IMR-90 (cell line): Measurements from ENCODE around the gene TAS2R42. TPM values are rescaled to one million over a fixed set of nuclear protein-coding genes. Genes with fewer than 3 reads are reported as not detected.

ENCODE experiments used
- ATAC-seq: fragments of 200-7000 bp; cut with Tn5 transposase; 2 replicates; pipeline ENCODE4 v1.9.1; 2020; ENCODE audit warnings: low read depth, mild to moderate bottlenecking, moderate library complexity
- BruUV-seq: library from RNA; stranded (reverse); fragments of 400-500 nt; replicated peaks from 2 replicates; lab custom pipeline; 2021; lab: Mats Ljungman, UMichigan
- CTCF ChIA-PET: fragments of 300-600 bp; formaldehyde crosslinking; extraction: SDS; loops from one replicate; lab custom pipeline; 2021; ENCODE audit warnings: antibody characterized with exemption; lab: Yijun Ruan, JAX
- POLR2A ChIA-PET: fragments of 300-600 bp; sonication (Branson Sonifier 250); formaldehyde crosslinking; loops from one replicate; lab custom pipeline; 2022; ENCODE audit warnings: antibody characterized with exemption; ENCODE audit not compliant: unreplicated experiment; lab: Charles Lee
- DNase-seq: peaks from one replicate; pipeline ENCODE4 v3.0.0; 2013
- H2AFZ ChIP-seq: replicated peaks from 2 replicates; pipeline ENCODE3; 2013; ENCODE audit warnings: low read length, mild to moderate bottlenecking; ENCODE audit not compliant: poor library complexity
- H2AK5ac ChIP-seq: 2 replicates; pipeline ENCODE4 v1.6.1; 2013; ENCODE audit warnings: low read depth, low read length, inconsistent platforms
- H2AK9ac ChIP-seq: replicated peaks from 2 replicates; pipeline ENCODE3; 2013; ENCODE audit warnings: mild to moderate bottlenecking, low read depth, low read length, moderate library complexity; ENCODE audit not compliant: poor library complexity
- H2BK120ac ChIP-seq: 2 replicates; pipeline ENCODE4 v1.6.1; 2013; ENCODE audit warnings: low read depth, low read length, inconsistent platforms
- H2BK15ac ChIP-seq: 3 replicates; pipeline ENCODE4 v1.6.1; 2013; ENCODE audit warnings: low read depth, low read length, inconsistent platforms
- H2BK20ac ChIP-seq: 2 replicates; pipeline ENCODE4 v1.6.1; 2013; ENCODE audit warnings: low read depth, mild to moderate bottlenecking, inconsistent platforms, low read length, moderate library complexity
- H2BK5ac ChIP-seq: 2 replicates; pipeline ENCODE4 v1.6.1; 2013; ENCODE audit warnings: mild to moderate bottlenecking, low read depth, low read length, inconsistent platforms; ENCODE audit not compliant: poor library complexity, severe bottlenecking
- H3K14ac ChIP-seq: replicated peaks from 2 replicates; pipeline ENCODE4 v1.6.1; 2013; ENCODE audit warnings: low read depth, low read length, inconsistent platforms
- H3K18ac ChIP-seq: 2 replicates; pipeline ENCODE4 v1.6.1; 2013; ENCODE audit warnings: low read depth, low read length, control low read depth
- H3K23ac ChIP-seq: 2 replicates; pipeline ENCODE4 v1.6.1; 2013; ENCODE audit warnings: low read depth, low read length, inconsistent platforms
- H3K27ac ChIP-seq: 2 replicates; pipeline ENCODE4 v1.5.1; 2013; ENCODE audit warnings: mild to moderate bottlenecking, control low read depth, low read length; ENCODE audit not compliant: insufficient read depth
- H3K27me3 ChIP-seq: 2 replicates; pipeline ENCODE4 v1.6.1; 2013; ENCODE audit warnings: low read length; ENCODE audit not compliant: control insufficient read depth, insufficient read depth
- H3K36me3 ChIP-seq: 2 replicates; pipeline ENCODE4 v1.6.1; 2013; ENCODE audit warnings: low read length, mixed read lengths; ENCODE audit not compliant: control insufficient read depth, insufficient read depth
- H3K4ac ChIP-seq: 2 replicates; pipeline ENCODE4 v1.6.1; 2013; ENCODE audit warnings: low read depth, low read length, inconsistent platforms
- H3K4me1 ChIP-seq: 2 replicates; pipeline ENCODE4 v1.6.1; 2013; ENCODE audit warnings: low read length, mixed read lengths; ENCODE audit not compliant: control insufficient read depth, insufficient read depth
- H3K4me2 ChIP-seq: 2 replicates; pipeline ENCODE4 v1.6.1; 2013; ENCODE audit warnings: low read depth, mild to moderate bottlenecking, control low read depth, low read length, moderate library complexity
- H3K4me3 ChIP-seq: 2 replicates; pipeline ENCODE4 v1.5.1; 2013; ENCODE audit warnings: low read depth, mild to moderate bottlenecking, control low read depth, low read length, moderate library complexity; ENCODE audit not compliant: insufficient read depth
- H3K56ac ChIP-seq: 2 replicates; pipeline ENCODE4 v1.6.1; 2013; ENCODE audit warnings: low read length, inconsistent platforms; ENCODE audit not compliant: insufficient read depth; ENCODE audit errors: extremely low read depth
- H3K79me1 ChIP-seq, 2 experiments: 2 replicates each; pipeline ENCODE4 v1.6.1; 2013; ENCODE audit warnings: low read length in 2 of 2, inconsistent platforms in 1 of 2, low read depth in 1 of 2
- H3K9ac ChIP-seq: 2 replicates; pipeline ENCODE4 v1.6.1; 2013; ENCODE audit warnings: low read depth, low read length, control low read depth
- H3K9me1 ChIP-seq: 2 replicates; pipeline ENCODE4 v1.6.1; 2013; ENCODE audit warnings: low read length, inconsistent platforms; ENCODE audit not compliant: insufficient read depth
- H3K9me3 ChIP-seq: 2 replicates; pipeline ENCODE4 v1.6.1; 2013; ENCODE audit warnings: low read length; ENCODE audit not compliant: control insufficient read depth, insufficient read depth
- H4K20me1 ChIP-seq: 2 replicates; pipeline ENCODE4 v1.6.1; 2013; ENCODE audit warnings: low read length, inconsistent platforms; ENCODE audit not compliant: insufficient read depth
- H4K5ac ChIP-seq: 2 replicates; pipeline ENCODE4 v1.6.1; 2013; ENCODE audit warnings: mild to moderate bottlenecking, low read depth, low read length, control low read depth
- H4K8ac ChIP-seq, 2 experiments: 2 replicates each; pipeline ENCODE4 v1.6.1; 2013; ENCODE audit warnings: low read depth in 2 of 2, low read length in 2 of 2, control low read depth in 1 of 2, inconsistent platforms in 1 of 2
- H4K91ac ChIP-seq: 2 replicates; pipeline ENCODE4 v1.6.1; 2013; ENCODE audit warnings: low read depth, low read length, inconsistent platforms; ENCODE audit not compliant: insufficient read depth
- BHLHE40 ChIP-seq: fragments of 150-350 bp; IDR thresholded peaks from 2 replicates; pipeline ENCODE4 v1.6.1; 2016; ENCODE audit warnings: mild to moderate bottlenecking, low read depth, low read length
- CEBPB ChIP-seq: IDR thresholded peaks from 2 replicates; pipeline ENCODE4 v1.6.1; 2012; ENCODE audit warnings: low read depth, low read length, improper control_type of control experiment
- CHD1 ChIP-seq: IDR thresholded peaks from 2 replicates; pipeline ENCODE4 v1.6.1; 2012; ENCODE audit warnings: low read depth, low read length, improper control_type of control experiment
- FOS ChIP-seq: fragments of 150-350 bp; IDR thresholded peaks from 2 replicates; pipeline ENCODE4 v1.6.1; 2016; ENCODE audit warnings: low read depth, low read length
- MAFK ChIP-seq: IDR thresholded peaks from 2 replicates; pipeline ENCODE4 v1.6.1; 2012; ENCODE audit warnings: low read depth, low read length, improper control_type of control experiment
- MAZ ChIP-seq: IDR thresholded peaks from 2 replicates; pipeline ENCODE4 v1.6.1; 2012; ENCODE audit warnings: low read depth, mild to moderate bottlenecking, low read length, improper control_type of control experiment, moderate library complexity, borderline replicate concordance
- MXI1 ChIP-seq: IDR thresholded peaks from 2 replicates; pipeline ENCODE4 v1.6.1; 2012; ENCODE audit warnings: low read depth, mild to moderate bottlenecking, low read length, moderate library complexity, borderline replicate concordance
- NFE2L2 ChIP-seq: fragments of 150-350 bp; IDR thresholded peaks from 2 replicates; pipeline ENCODE4 v1.6.1; 2016; ENCODE audit warnings: low read depth, mild to moderate bottlenecking, low read length
- POLR2A ChIP-seq: IDR thresholded peaks from 2 replicates; pipeline ENCODE4 v1.6.1; 2012; ENCODE audit warnings: mild to moderate bottlenecking, low read depth, low read length
- RAD21 ChIP-seq: IDR thresholded peaks from 2 replicates; pipeline ENCODE4 v1.6.1; 2012; ENCODE audit warnings: low read length, improper control_type of control experiment
- RCOR1 ChIP-seq: IDR thresholded peaks from 2 replicates; pipeline ENCODE4 v1.6.1; 2012; ENCODE audit warnings: mild to moderate bottlenecking, low read length, improper control_type of control experiment; ENCODE audit not compliant: insufficient replicate concordance
- RFX5 ChIP-seq: IDR thresholded peaks from 2 replicates; pipeline ENCODE4 v1.8.0; 2012; ENCODE audit warnings: low read depth, mild to moderate bottlenecking, low read length, moderate library complexity
- SMC3 ChIP-seq: fragments of 150-350 bp; IDR thresholded peaks from 2 replicates; pipeline ENCODE4 v1.6.1; 2016; ENCODE audit warnings: low read depth, mild to moderate bottlenecking, antibody characterized with exemption, low read length, moderate library complexity
- dilution Hi-C: fragments of 300-500 bp; cut with HindIII; formaldehyde crosslinking; loops from one replicate; pipeline ENCODE4 v1.14.3; 2018; ENCODE audit warnings: low sequenced_read_pairs; ENCODE audit not compliant: unreplicated experiment
- in situ Hi-C: fragments of 300-500 bp; cut with MboI; formaldehyde crosslinking; loops from 3 replicates; pipeline ENCODE4 v1.14.3; 2019; ENCODE audit warnings: low sequenced_read_pairs, inconsistent platforms, mixed read lengths
- intact Hi-C: fragments of 100-400 bp; cut with micrococcal nuclease; formaldehyde crosslinking; loops from 2 replicates; pipeline ENCODE4 v1.10.0; 2022
- polyA plus RNA-seq, 3 experiments: library from polyadenylated mRNA; depleted of rRNA; stranded (reverse); fragments of >200 nt; gene quantifications; 2 replicates each; pipeline ENCODE4 v1.2.3, GENCODE V29; 2012; ENCODE audit warnings: low replicate concordance in 1 of 3
- total RNA-seq: library from RNA; depleted of rRNA; stranded (reverse); fragments of >200 nt; gene quantifications from 2 replicates; pipeline ENCODE4 v1.2.3, GENCODE V29; 2012
- TF ChIP-seq, protein P1 (sequence below): conservative IDR thresholded peaks from 2 replicates; pipeline ENCODE4 v1.5.1; 2012; ENCODE audit warnings: mild to moderate bottlenecking, low read depth, low read length, improper control_type of control experiment
- TF ChIP-seq, protein P2 (sequence below): fragments of 150-350 bp; IDR thresholded peaks from 2 replicates; pipeline ENCODE4 v1.6.1; 2016; ENCODE audit warnings: low read depth, mild to moderate bottlenecking, low read length, moderate library complexity, borderline replicate concordance
- TF ChIP-seq, protein P3 (sequence below): fragments of 150-350 bp; IDR thresholded peaks from 2 replicates; pipeline ENCODE4 v1.6.1; 2017; ENCODE audit warnings: mild to moderate bottlenecking, antibody characterized with exemption, low read length, low read depth

The TAS2R42 gene
- total and polyA plus RNA-seq, 2 of the 4 experiments (the other 2 are of a cell fraction), result not detected

DNA sequence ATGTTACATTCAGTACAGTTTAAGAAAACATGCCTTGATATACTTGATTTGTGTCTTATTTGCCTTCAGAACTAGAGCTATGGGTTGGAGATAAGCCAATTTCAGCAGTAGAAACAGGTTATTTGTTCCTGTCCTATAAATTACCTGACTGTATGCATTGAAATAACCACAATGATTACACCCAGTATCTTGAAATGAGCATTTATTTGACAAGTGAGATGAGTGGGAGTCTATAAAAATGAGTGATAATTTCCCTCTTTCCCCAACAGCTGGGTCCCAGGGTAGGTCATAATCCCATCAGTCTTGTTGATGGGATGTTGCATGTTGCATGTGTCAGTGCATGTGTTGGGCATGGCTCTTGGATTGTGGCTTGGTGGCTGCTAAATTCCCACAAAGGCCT lies 3.7 kb downstream of the TAS2R42 start:
- H3K9ac ChIP-seq, result no peak overlapping the region
- H3K56ac ChIP-seq, result no peak overlapping the region
- H3K79me1 ChIP-seq, result no peaks in the 10 kb centered on the region; a peak in 1 of 4 replicates
- dilution Hi-C loops (loop anchor here (25.0 kb wide), 1 partner anchor 396 kb away; no protein-coding TSS in a partner anchor), in situ Hi-C loops (no loop called here), intact Hi-C loops (no loop called here)
- no peak overlapping the region for H3K14ac ChIP-seq
- H3K4ac ChIP-seq, result no peak overlapping the region
- no peak overlapping the region for H4K8ac ChIP-seq
- H3K23ac ChIP-seq, result no peak overlapping the region
- H3K36me3 ChIP-seq, result no peaks in the 10 kb centered on the region
- H2AFZ ChIP-seq, result no peak overlapping the region
- no peak for ATAC-seq
- no peak overlapping the region for H3K4me3 ChIP-seq
- no peak overlapping the region for H4K5ac ChIP-seq
- no peaks in the 10 kb centered on the region for H3K9me1 ChIP-seq
- H2BK15ac ChIP-seq, result no peak overlapping the region
- no peak overlapping the region for H2BK20ac ChIP-seq
- H2BK120ac ChIP-seq, result no peak overlapping the region
- TF ChIP-seq MAZ (no peak), RCOR1 (no peak), POLR2A (no peak), RFX5 (no peak), MXI1 (no peak), BHLHE40 (no peak), RAD21 (no peak), CEBPB (no peak), FOS (no peak), NFE2L2 (no peak), CHD1 (no peak), SMC3 (no peak), MAFK (no peak)
- TF ChIP-seq, protein P1, sequence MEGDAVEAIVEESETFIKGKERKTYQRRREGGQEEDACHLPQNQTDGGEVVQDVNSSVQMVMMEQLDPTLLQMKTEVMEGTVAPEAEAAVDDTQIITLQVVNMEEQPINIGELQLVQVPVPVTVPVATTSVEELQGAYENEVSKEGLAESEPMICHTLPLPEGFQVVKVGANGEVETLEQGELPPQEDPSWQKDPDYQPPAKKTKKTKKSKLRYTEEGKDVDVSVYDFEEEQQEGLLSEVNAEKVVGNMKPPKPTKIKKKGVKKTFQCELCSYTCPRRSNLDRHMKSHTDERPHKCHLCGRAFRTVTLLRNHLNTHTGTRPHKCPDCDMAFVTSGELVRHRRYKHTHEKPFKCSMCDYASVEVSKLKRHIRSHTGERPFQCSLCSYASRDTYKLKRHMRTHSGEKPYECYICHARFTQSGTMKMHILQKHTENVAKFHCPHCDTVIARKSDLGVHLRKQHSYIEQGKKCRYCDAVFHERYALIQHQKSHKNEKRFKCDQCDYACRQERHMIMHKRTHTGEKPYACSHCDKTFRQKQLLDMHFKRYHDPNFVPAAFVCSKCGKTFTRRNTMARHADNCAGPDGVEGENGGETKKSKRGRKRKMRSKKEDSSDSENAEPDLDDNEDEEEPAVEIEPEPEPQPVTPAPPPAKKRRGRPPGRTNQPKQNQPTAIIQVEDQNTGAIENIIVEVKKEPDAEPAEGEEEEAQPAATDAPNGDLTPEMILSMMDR, result no peak
- TF ChIP-seq, protein P2, sequence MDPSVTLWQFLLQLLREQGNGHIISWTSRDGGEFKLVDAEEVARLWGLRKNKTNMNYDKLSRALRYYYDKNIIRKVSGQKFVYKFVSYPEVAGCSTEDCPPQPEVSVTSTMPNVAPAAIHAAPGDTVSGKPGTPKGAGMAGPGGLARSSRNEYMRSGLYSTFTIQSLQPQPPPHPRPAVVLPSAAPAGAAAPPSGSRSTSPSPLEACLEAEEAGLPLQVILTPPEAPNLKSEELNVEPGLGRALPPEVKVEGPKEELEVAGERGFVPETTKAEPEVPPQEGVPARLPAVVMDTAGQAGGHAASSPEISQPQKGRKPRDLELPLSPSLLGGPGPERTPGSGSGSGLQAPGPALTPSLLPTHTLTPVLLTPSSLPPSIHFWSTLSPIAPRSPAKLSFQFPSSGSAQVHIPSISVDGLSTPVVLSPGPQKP, result no peak
- TF ChIP-seq, protein P3, sequence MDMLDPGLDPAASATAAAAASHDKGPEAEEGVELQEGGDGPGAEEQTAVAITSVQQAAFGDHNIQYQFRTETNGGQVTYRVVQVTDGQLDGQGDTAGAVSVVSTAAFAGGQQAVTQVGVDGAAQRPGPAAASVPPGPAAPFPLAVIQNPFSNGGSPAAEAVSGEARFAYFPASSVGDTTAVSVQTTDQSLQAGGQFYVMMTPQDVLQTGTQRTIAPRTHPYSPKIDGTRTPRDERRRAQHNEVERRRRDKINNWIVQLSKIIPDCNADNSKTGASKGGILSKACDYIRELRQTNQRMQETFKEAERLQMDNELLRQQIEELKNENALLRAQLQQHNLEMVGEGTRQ, result no peak
- no peak for DNase-seq
- H3K18ac ChIP-seq, result no peak overlapping the region
- POLR2A ChIA-PET, result no interaction called here
- no peak overlapping the region for H4K91ac ChIP-seq
- H3K4me1 ChIP-seq, result no peaks in the 10 kb centered on the region
- no peaks in the 10 kb centered on the region for H3K27me3 ChIP-seq
- CTCF ChIA-PET, result interaction anchor here (0.6 kb wide), 1 partner anchor 11 kb away, joined by 3 read pairs; no protein-coding TSS in a partner anchor
- H2AK5ac ChIP-seq, result no peak overlapping the region
- H3K9me3 ChIP-seq, result no peaks in the 10 kb centered on the region
- H3K4me2 ChIP-seq, result no peak overlapping the region
- no peak overlapping the region for H2AK9ac ChIP-seq
- no peak overlapping the region for H2BK5ac ChIP-seq
- no TSS peak for BruUV-seq
- no peak overlapping the region for H3K27ac ChIP-seq
- H4K20me1 ChIP-seq, result no peaks in the 10 kb centered on the region
